Mesodermal cell (in vitro differentiated cells): ENCODE measurements around the gene GRIK1. TPM values are rescaled to one million over a fixed set of nuclear protein-coding genes. Genes with fewer than 3 reads are reported as not detected.
"Not testable (repeated sequence)": the region's sequence is repeated elsewhere in the genome, so short reads cannot be mapped to it uniquely, and the experiment has no call there.

Experiments
- H3K27ac ChIP-seq: 2 replicates; pipeline ENCODE4 v1.7.0; 2013; ENCODE audit warnings: mild to moderate bottlenecking, low read depth, low read length, moderate library complexity; ENCODE audit not compliant: severe bottlenecking
- H3K36me3 ChIP-seq: 2 replicates; pipeline ENCODE4 v1.7.1; 2013; ENCODE audit warnings: mild to moderate bottlenecking, low read length, moderate library complexity; ENCODE audit not compliant: control insufficient read depth, insufficient read depth
- H3K4me1 ChIP-seq: one replicate; pipeline ENCODE4 v1.7.1; 2013; ENCODE audit warnings: mild to moderate bottlenecking, low read length; ENCODE audit not compliant: insufficient read depth, control insufficient read depth, poor library complexity, severe bottlenecking
- H3K4me3 ChIP-seq: 2 replicates; pipeline ENCODE4 v1.7.0; 2013; ENCODE audit warnings: low read length, control low read depth, mild to moderate bottlenecking; ENCODE audit not compliant: insufficient read depth, poor library complexity, severe bottlenecking; ENCODE audit errors: extremely low read depth
- H3K9me3 ChIP-seq: 2 replicates; pipeline ENCODE4 v1.7.1; 2013; ENCODE audit warnings: mild to moderate bottlenecking, low read length, moderate library complexity; ENCODE audit not compliant: control insufficient read depth
- WGBS, 2 experiments: methylation state at CpG; one replicate each; pipeline ENCODE4 v1.1.5; 2013; ENCODE audit warnings: missing lambda C conversion rate in 2 of 2; ENCODE audit not compliant: insufficient coverage in 2 of 2; 5-methylcytosine and 5-hydroxymethylcytosine counted together
- polyA plus RNA-seq, 2 experiments: library from polyadenylated mRNA; stranded (reverse); fragments of 50-300 nt; gene quantifications; one replicate each; pipeline ENCODE4 v1.2.3, GENCODE V29; 2013

GRIK1 gene
- polyA plus RNA-seq (2013, experiment 1 of 2): 0.88 TPM
- not detected for polyA plus RNA-seq (2013, experiment 2 of 2)

DNA sequence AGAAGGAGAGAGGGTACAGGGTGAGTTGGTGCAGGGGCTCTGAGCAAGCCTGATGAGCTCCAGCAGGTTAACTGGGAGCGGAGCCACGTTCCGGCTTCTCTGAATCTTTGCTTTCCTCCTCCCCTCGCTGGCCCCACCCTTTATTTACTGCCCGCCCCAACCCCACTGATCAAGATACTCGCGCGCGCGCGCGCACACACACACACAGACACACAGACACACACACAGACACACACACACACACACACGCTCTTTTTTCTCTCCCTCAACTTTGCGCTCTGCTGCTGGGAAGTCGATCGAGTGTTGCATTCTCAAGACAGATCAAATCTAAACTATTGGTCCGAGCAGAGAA, at the start of gene GRIK1:
GRIK1 (minus strand) TSS at position 73 of the 352 bp plus-strand sequence.
- Histone ChIP-seq H3K4me1 (no peaks in the 10 kb centered on the region), H3K27ac (no peak within 1 kb of the TSS), H3K36me3 (no peaks in the 10 kb centered on the region), H3K4me3 (peak within 1 kb of the TSS; percentile 38), H3K9me3 (no peaks in the 10 kb centered on the region)
- WGBS, 2 experiments: 3 to 5% methylated on average over 4 to 11 of the region's 17 CpGs

DNA sequence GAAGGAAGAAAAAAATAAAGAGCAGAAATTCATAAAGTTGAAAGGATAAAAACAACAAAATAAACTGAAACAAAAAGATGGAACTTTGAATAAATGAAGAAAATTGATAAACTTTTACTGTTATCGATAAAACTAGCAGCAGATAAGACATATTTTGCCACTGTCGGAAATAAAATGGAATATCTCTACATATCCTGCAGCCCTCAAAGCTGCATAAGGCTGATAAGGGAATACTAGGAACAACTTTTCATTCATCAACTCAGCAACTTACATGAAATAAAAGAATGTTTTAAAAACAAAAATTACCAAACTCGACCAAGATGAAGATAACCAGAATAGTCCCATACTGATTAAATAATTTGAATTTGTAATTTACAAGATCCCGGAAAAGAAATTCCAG, 48.0 kb upstream of the GRIK1 start:
- Histone ChIP-seq H3K27ac (no peak overlapping the region), H3K4me3 (no peak overlapping the region), H3K9me3 (no peaks in the 10 kb centered on the region), H3K4me1 (no peaks in the 10 kb centered on the region), H3K36me3 (no peaks in the 10 kb centered on the region)
- WGBS, 2 experiments: 90% methylated on average over 2 of the region's 4 CpGs; no CpG with 5 or more reads in 1 of the 2 experiments

DNA sequence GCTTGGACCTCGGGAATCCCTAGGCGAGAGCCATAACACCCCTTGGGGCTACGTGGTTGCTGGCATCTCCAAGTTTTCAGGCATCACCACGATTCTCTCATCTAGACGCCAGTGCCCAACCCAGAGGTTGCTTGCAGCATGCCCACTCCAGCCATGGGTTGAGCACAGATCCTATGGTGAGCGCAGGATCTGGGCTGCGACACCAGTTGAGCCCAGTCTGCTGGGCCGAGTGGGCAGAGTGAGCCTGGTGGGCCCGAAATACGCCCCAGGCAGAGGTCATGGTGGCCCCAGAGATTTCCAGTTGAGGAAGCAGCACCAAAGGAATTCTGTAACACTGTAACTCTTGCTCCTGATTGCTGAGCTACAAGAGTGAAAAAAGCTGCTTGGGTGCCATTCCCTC, 46.1 kb upstream of the GRIK1 start:
- WGBS, 2 experiments: 88 to 90% methylated on average over 10 of the region's 10 CpGs
- Histone ChIP-seq H3K4me1 (no peaks in the 10 kb centered on the region), H3K4me3 (no peak overlapping the region), H3K36me3 (no peaks in the 10 kb centered on the region), H3K27ac (no peak overlapping the region), H3K9me3 (no peaks in the 10 kb centered on the region)

DNA sequence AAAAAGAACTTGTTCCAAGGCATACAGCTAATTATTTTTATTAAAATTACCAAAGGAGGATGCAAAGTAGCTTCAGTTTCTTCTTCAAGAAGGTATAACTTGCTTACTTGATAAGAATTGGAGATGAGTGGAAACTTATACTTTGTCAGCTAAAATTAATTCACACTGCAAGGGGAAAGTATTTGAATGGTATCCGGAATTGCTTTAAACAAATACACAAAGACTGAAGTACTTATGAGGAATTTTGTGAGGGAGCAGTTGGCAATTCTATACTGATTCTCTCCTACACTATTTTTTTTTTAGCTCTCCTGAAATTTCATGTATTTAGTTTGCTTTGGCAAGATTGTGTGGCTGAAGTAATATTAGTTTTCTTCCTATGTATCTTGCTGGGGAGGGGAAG, 39.2 kb upstream of the GRIK1 start:
- WGBS, 2 experiments: no CpG with 5 or more reads among the region's 1 CpG

DNA sequence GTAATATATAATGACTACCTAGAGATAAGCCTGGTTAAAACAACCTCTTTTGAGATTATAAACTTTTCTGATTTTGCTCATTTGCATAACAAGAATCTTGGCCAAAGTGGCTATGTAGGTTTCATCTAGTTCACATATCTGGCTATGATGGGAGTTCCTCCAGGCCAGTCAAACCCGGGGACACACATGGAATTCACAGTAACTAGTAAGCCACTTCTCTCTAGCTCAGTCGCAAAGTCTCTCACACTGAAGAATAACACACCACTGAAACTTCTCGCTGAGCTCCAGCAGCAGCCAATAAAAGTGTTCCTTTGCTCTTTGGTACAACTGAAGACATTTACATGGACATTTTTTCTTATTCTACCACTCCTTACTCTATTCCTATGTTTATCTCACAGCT, 36.0 kb upstream of the GRIK1 start:
- Histone ChIP-seq H3K4me1 (no peaks in the 10 kb centered on the region), H3K4me3 (no peak overlapping the region), H3K9me3 (no peaks in the 10 kb centered on the region), H3K36me3 (no peaks in the 10 kb centered on the region), H3K27ac (no peak overlapping the region)
- WGBS, 2 experiments: 78 to 88% methylated on average over 3 of the region's 3 CpGs

More for the DNA sequence above, 39.2 kb upstream of the GRIK1 start:
- Histone ChIP-seq H3K36me3 (no peaks in the 10 kb centered on the region), H3K9me3 (no peaks in the 10 kb centered on the region), H3K27ac (no peak overlapping the region), H3K4me1 (no peaks in the 10 kb centered on the region), H3K4me3 (no peak overlapping the region)

DNA sequence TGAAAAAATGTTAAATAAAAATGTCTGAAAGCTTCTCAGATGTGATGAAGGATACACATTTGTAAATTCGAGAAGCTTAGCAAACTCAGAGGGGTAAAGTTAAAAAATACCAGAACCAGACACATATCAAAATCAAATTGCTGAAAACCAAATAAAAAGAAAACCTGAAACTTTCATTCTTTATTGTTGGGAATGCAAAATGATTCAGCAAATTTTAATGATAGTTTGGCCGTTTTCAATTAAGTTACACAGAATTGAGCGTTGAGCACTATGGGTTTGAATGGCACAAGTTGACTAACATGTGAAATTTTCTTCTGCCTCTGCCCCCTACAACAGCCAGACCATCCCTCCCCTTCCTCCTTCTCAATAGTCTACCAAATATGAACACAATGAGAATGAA, 33.5 kb upstream of the GRIK1 start:
- Histone ChIP-seq H3K4me1 (no peaks in the 10 kb centered on the region), H3K36me3 (no peaks in the 10 kb centered on the region), H3K4me3 (no peak overlapping the region), H3K27ac (no peak overlapping the region), H3K9me3 (no peaks in the 10 kb centered on the region)
- 83% methylated on average over 1 of the region's 3 CpGs; no CpG with 5 or more reads in 1 of the 2 experiments for WGBS, 2 experiments

DNA sequence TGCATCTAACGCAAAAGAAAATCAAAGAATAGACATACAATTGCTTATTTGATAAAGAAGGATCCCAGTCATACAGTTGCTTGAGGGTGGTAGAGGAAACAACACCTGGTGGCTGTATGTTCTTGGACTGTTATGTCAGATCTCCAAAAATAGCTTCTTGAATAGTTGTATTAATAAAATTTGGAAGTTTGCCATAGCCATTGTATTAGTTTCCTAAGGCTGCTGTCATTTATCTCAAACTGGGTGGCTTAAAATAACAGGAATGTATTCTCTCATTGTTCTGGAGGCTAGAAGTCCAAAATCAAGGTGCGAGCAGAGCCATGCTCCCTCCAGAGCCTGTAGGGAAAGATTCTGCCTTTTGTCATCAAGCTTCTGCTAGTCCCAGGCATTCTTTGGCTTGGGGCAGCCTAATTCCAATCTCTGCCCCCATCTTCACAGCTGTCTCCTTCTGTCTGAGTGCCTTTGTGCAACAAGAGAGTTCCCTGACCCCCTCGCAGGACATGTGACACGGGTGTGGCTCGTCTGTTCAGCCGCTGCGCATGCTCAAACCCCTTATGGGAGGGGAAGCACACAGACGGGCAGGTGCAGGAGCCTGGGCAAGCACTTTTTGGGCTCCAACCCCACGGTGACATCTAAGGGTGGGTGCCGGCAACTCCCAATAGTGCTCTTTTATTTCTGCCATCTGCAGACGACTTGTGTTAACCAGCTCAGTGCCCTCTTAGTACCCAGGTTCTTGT, 21.7 kb upstream of the GRIK1 start:
- Histone ChIP-seq H3K4me1 (no peaks in the 10 kb centered on the region), H3K4me3 (no peak overlapping the region), H3K9me3 (no peaks in the 10 kb centered on the region), H3K36me3 (no peaks in the 10 kb centered on the region), H3K27ac (no peak overlapping the region)
- 90% methylated on average over 9 of the region's 11 CpGs for WGBS, 2 experiments

- Histone ChIP-seq H3K36me3 (no peaks in the 10 kb centered on the region), H3K9me3 (no peaks in the 10 kb centered on the region), H3K4me3 (no peak overlapping the region), H3K4me1 (no peaks in the 10 kb centered on the region), H3K27ac (no peak overlapping the region)
These were observed 18.8 kb upstream of the GRIK1 start for GRCh38 chr21:29958551-29958950.

- WGBS, 2 experiments: no CpG with 5 or more reads among the region's 2 CpGs
- not testable (repeated sequence) for H3K4me1 ChIP-seq, H3K36me3 ChIP-seq, H3K4me3 ChIP-seq, H3K9me3 ChIP-seq, H3K27ac ChIP-seq
These were observed 18.2 kb upstream of the GRIK1 start for GRCh38 chr21:29958035-29958434.

DNA sequence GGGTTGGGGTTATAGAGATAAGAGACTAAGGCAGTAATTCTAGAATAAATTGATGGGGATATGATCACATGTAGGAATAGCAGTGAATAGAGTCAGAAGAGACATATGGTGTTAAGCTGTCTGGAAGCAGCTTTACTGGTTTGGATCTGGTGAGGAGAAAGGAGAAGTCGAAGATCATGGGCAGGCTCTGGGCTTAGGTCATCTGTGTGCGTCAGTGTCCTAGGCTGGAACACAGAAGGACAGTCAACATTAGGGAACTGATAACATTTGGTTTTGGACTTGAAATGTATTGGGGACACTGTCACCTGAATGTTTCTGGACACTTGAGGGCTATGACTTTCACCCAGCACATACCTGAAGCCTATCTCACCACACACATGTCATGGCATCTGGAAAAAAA, 13.9 kb upstream of the GRIK1 start:
- H3K4me3 ChIP-seq: no peak overlapping the region
- WGBS, 2 experiments: 96 to 100% methylated on average over 2 of the region's 2 CpGs

GRCh38 chr21:29953072-29953471, 13.3 kb upstream of the GRIK1 start:
- Histone ChIP-seq H3K4me1 (no peaks in the 10 kb centered on the region), H3K27ac (no peak overlapping the region), H3K9me3 (no peaks in the 10 kb centered on the region), H3K36me3 (no peaks in the 10 kb centered on the region), H3K4me3 (no peak overlapping the region)
- WGBS, 2 experiments: no CpG with 5 or more reads among the region's 4 CpGs

More for the DNA sequence above, 13.9 kb upstream of the GRIK1 start:
- H3K9me3 ChIP-seq: no peaks in the 10 kb centered on the region
- H3K36me3 ChIP-seq: no peaks in the 10 kb centered on the region
- no peak overlapping the region for H3K27ac ChIP-seq
- no peaks in the 10 kb centered on the region for H3K4me1 ChIP-seq
